ENCODE data around the gene CLINT1.

Gene CLINT1

GRCh38 chr5:157772127-157772526 lies 86.8 kb downstream of the CLINT1 start:
- POLR2A ChIA-PET, result no interaction called here
- DNase-seq (ENCODE audit: low read depth, low spot score), result no peak
- CTCF ChIA-PET, result interaction anchor here (8.5 kb wide), 1 partner anchor 9 kb away, joined by 90 read pairs; no protein-coding TSS in a partner anchor
- TF ChIP-seq, protein P1, sequence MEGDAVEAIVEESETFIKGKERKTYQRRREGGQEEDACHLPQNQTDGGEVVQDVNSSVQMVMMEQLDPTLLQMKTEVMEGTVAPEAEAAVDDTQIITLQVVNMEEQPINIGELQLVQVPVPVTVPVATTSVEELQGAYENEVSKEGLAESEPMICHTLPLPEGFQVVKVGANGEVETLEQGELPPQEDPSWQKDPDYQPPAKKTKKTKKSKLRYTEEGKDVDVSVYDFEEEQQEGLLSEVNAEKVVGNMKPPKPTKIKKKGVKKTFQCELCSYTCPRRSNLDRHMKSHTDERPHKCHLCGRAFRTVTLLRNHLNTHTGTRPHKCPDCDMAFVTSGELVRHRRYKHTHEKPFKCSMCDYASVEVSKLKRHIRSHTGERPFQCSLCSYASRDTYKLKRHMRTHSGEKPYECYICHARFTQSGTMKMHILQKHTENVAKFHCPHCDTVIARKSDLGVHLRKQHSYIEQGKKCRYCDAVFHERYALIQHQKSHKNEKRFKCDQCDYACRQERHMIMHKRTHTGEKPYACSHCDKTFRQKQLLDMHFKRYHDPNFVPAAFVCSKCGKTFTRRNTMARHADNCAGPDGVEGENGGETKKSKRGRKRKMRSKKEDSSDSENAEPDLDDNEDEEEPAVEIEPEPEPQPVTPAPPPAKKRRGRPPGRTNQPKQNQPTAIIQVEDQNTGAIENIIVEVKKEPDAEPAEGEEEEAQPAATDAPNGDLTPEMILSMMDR (IDR thresholded peaks at IDR 0.05; ENCODE audit: insufficient read depth, low read length, missing control alignments), result no peak
- no peak overlapping the region for H3K4me3 ChIP-seq (ENCODE audit: low read depth, low read length)

GRCh38 chr5:157770665-157771064 lies 88.3 kb downstream of the CLINT1 start:
- ChIA-PET CTCF (interaction anchor here (1.5 to 18.6 kb wide), 3 partner anchors 8 to 224 kb away, joined by 3 to 242 read pairs (median 90); partner anchors contain the start of gene LSM11), POLR2A (no interaction called here)
- TF ChIP-seq, protein P1 (IDR thresholded peaks at IDR 0.05; ENCODE audit: insufficient read depth, low read length, missing control alignments), result no peak
- DNase-seq (ENCODE audit: low read depth, low spot score), result no peak
- no peak overlapping the region for H3K4me3 ChIP-seq (ENCODE audit: low read depth, low read length)

DNA sequence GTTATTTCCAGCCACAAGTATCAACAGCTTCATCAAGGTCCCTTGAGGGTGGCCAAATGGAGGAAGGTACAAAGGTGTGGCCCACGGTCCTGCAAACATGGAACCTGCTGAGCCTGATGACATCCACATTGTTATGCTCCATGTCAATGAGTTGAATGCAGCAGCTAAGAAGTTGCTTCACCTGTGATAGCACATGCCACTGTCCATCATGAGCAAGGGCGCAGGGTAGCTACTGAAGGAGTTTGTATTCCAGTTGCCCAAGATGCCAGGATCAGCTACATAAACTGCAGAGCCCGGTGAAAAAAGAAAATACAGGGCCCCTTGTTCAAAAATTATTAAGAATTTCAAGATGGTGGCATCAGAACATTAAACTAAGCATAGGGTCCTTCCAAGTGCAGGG lies 91.3 kb downstream of the CLINT1 start:
- DNase-seq (ENCODE audit: low read depth, low spot score), result no peak
- H3K4me3 ChIP-seq (ENCODE audit: low read depth, low read length), result no peak overlapping the region
- CTCF ChIA-PET, result interaction anchor here (1.0 to 18.6 kb wide), 3 partner anchors 9 to 1365 kb away, joined by 5 to 242 read pairs (median 8); partner anchors contain the start of gene LSM11
- TF ChIP-seq, protein P1 (IDR thresholded peaks at IDR 0.05; ENCODE audit: insufficient read depth, low read length, missing control alignments), result no peak
- POLR2A ChIA-PET, result no interaction called here

DNA sequence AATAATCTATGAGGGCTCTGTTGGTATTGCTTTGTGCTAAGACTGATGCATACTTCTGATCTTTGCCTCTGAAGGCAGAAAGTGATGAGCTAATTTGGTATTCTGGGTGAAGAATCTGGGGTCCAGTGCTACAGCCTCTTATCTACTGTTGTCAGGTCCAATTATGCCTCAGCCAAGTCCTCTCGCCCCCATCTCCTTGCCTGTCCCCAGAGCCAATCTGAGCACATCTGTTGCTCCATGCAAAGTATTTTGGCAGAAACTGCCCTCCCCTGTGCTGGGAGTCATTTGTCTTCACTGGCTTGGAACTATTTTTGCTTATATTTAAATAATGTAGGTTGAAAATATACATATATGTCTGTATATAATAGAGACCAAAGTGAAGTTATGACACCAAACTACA lies 92.0 kb downstream of the CLINT1 start:
- ChIA-PET POLR2A (no interaction called here), CTCF (interaction anchor here (1.0 to 18.6 kb wide), 4 partner anchors 6 to 229 kb away, joined by 5 to 242 read pairs (median 82); partner anchors contain the start of gene LSM11)
- DNase-seq (ENCODE audit: low read depth, low spot score), result no peak
- TF ChIP-seq, protein P1 (IDR thresholded peaks at IDR 0.05; ENCODE audit: insufficient read depth, low read length, missing control alignments), result no peak
- no peak overlapping the region for H3K4me3 ChIP-seq (ENCODE audit: low read depth, low read length)

GRCh38 chr5:157766442-157766841 lies 92.5 kb downstream of the CLINT1 start:
- no peak overlapping the region for H3K4me3 ChIP-seq (ENCODE audit: low read depth, low read length)
- ChIA-PET CTCF (interaction anchor here (1.6 to 18.6 kb wide), 4 partner anchors 6 to 1340 kb away, joined by 5 to 242 read pairs (median 82); partner anchors contain the start of gene LSM11), POLR2A (no interaction called here)
- TF ChIP-seq, protein P1 (IDR thresholded peaks at IDR 0.05; ENCODE audit: insufficient read depth, low read length, missing control alignments), result no peak
- no peak for DNase-seq (ENCODE audit: low read depth, low spot score)

DNA sequence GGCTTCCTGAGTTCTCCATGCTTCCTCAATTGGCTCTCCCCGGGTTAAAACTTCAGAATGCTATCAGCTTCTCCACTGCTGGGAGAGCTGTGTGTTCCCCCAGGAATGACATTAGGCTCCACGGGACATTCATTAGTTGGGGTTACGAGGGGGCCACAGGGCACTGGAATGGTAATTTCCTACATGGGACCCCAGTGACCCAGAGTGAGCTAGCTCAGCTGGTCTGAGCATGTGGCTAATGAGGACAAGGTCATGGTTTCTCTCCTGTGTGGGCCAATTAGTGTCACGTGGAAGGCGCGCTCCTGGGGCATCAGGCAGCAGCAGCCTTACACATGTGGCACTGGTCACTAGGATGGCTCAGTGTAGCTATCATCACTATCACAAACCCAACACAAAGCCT lies 94.4 kb downstream of the CLINT1 start:
- H3K4me3 ChIP-seq (ENCODE audit: low read depth, low read length), result no peak overlapping the region
- DNase-seq (ENCODE audit: low read depth, low spot score), result no peak
- TF ChIP-seq, protein P1 (IDR thresholded peaks at IDR 0.05; ENCODE audit: insufficient read depth, low read length, missing control alignments), result no peak
- POLR2A ChIA-PET, result no interaction called here
- CTCF ChIA-PET, result interaction anchor here (0.8 to 18.6 kb wide), 7 partner anchors 8 to 1368 kb away, joined by 3 to 242 read pairs (median 5); partner anchors contain the start of gene LSM11
